Measurements from ENCODE around the gene RPL10. TPM values are rescaled to one million over a fixed set of nuclear protein-coding genes. Genes with fewer than 3 reads are reported as not detected.
A peak's percentile ranks its signal among the peaks of the same experiment; 100 is the strongest.

The RPL10 gene
- total RNA-seq, 1 donor from 2014 or later, result 5,736 TPM

DNA sequence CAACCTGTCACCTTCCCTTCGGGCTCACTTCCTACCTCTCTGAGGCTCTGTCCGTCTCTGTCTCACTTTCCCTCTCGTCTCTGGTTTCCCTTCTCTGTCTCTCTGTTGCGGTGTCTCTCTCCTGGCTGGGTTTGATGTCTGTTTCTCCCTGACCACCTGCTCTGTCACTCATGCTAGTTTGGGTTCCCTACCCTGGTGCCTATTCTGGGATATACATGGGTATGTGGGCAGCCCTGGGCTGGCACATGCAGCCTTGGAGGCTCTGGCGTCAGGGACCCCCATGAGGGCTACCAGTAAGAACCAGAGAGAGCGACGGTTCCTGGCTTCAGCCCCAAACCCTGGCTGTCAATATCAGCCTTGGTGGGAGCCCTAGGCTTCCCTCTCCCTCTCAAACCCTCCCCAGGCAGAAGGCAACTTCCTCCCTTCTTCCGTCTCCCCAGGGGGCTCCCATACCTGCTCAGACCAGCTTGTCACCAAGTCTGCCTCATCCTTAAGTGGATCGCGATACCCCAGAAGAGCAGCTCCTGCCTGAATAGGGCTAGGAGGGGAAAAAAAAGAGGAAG lies 10.6 kb downstream of the RPL10 start:
- peak overlapping the region; percentile 45 for H3K4me3 ChIP-seq (ENCODE audit: low read depth, low read length)
- no peak for TF ChIP-seq CTCF (conservative IDR thresholded peaks at IDR 0.05; ENCODE audit: low read depth, low read length)
- no peak for DNase-seq (ENCODE audit: low read depth)

GRCh38 chrX:154409222-154409871 lies 11.2 kb downstream of the RPL10 start, which contains the start of gene DNASE1L1:
Gene DNASE1L1, minus strand, starts transcription at chrX:154409254. Its CDS starts 3,686 bp downstream, at chrX:154405568.
- TF ChIP-seq CTCF (conservative IDR thresholded peaks at IDR 0.05; ENCODE audit: low read depth, low read length), result no peak
- DNase-seq (ENCODE audit: low read depth), result no peak
- H3K4me3 ChIP-seq (ENCODE audit: low read depth, low read length), result peak within 1 kb of the TSS; percentile 45

DNA sequence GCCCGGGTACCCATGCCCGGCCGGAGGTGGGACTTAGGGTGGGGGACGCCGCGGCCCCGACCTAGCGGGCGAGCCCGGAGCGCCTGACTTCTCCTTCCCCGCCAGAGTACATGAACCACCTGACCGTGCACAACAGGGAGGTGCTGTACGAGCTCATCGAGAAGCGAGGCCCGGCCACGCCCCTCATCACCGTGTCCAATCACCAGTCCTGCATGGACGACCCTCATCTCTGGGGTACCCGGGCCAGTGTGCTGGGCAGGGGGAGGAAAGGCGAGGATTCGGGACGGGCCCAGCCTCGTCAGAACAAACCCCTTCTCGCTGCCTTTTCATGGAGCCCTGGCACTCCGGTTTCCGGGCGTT lies 13.8 kb downstream of the RPL10 start:
- TF ChIP-seq CTCF (conservative IDR thresholded peaks at IDR 0.05; ENCODE audit: low read depth, low read length), result no peak
- no peak for DNase-seq (ENCODE audit: low read depth)
- peak overlapping the region; percentile 70 for H3K4me3 ChIP-seq (ENCODE audit: low read depth, low read length)

- H3K4me3 ChIP-seq (ENCODE audit: low read depth, low read length), result peak overlapping the region; percentile 70
- DNase-seq (ENCODE audit: low read depth), result no peak
- TF ChIP-seq CTCF (conservative IDR thresholded peaks at IDR 0.05; ENCODE audit: low read depth, low read length), result no peak
Observed at GRCh38 chrX:154412468-154412867, 14.3 kb downstream of the RPL10 start.

GRCh38 chrX:154413142-154413541 lies 15.0 kb downstream of the RPL10 start:
- no peak overlapping the region for H3K4me3 ChIP-seq (ENCODE audit: low read depth, low read length)
- TF ChIP-seq CTCF (conservative IDR thresholded peaks at IDR 0.05; ENCODE audit: low read depth, low read length), result no peak
- DNase-seq (ENCODE audit: low read depth), result no peak

- TF ChIP-seq CTCF (conservative IDR thresholded peaks at IDR 0.05; ENCODE audit: low read depth, low read length), result no peak
- H3K4me3 ChIP-seq (ENCODE audit: low read depth, low read length), result no peak overlapping the region
- no peak for DNase-seq (ENCODE audit: low read depth)
Observed at GRCh38 chrX:154417157-154417556, 19.0 kb downstream of the RPL10 start.

- no peak overlapping the region for H3K4me3 ChIP-seq (ENCODE audit: low read depth, low read length)
- DNase-seq (ENCODE audit: low read depth), result no peak
- no peak for TF ChIP-seq CTCF (conservative IDR thresholded peaks at IDR 0.05; ENCODE audit: low read depth, low read length)
Observed at GRCh38 chrX:154419189-154419588, 21.0 kb downstream of the RPL10 start.

Data from epithelial cell of proximal tubule (primary cell).